MM.1S (cell line): ENCODE results near the gene ZDHHC13.

Experiments used
- CTCF ChIP-seq: fragments of 300-600 bp; sonication (generic); IDR thresholded peaks from 2 replicates; pipeline ENCODE4 v1.5.1; 2016; ENCODE audit warnings: antibody characterized with exemption, low read length, mixed read lengths
- EZH2 ChIP-seq: fragments of 300-600 bp; sonication (generic); optimal IDR thresholded peaks from 2 replicates; pipeline ENCODE3; 2017; ENCODE audit warnings: low read depth, mild to moderate bottlenecking, antibody characterized with exemption, low read length, mixed read lengths

DNA sequence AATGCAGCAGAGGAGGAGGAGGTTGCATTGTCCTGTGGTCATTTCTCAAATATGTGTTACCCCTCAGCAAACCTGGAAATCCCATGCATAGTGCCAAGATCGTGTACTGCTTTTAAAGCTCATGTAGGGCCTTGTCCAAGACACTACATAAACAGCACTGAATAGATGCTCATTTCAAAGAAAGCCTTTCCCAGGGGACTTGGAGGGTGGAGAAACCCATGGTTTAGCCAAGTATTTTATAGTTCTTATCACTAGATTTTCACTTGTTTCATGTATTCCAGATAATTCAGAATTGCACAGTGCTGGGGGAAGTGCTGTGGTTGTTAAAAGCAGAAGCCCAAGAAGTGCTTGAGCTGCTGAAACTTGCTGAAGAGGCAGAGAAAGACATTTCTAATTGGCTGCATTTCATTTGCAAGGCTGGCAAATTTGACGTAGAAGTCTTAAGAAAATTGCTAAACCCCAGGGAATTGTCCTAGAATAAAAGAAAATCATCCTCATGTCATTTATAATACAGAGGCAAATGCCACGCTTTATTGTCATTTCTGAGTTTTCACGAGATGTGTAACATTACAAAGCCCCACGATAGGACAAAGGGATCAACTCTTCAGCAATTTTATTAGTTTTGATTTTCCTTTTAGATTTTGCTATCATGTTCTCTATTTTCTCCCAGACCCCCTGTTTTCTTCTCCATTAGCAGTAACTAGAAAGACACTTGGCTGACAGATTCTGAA lies 64.7 kb downstream of the ZDHHC13 start:
- no peak for TF ChIP-seq EZH2
- TF ChIP-seq CTCF = no peak
